Endothelial cell of hepatic sinusoid (primary cell): Measurements from ENCODE around the gene PLTP.
"Not testable (repeated sequence)": the region's sequence is repeated elsewhere in the genome, so short reads cannot be mapped to it uniquely, and the experiment has no call there.

Experiments
- in situ Hi-C: cut with HindIII; loops from 2 replicates; pipeline ENCODE4 v1.10.0; 2017; ENCODE audit warnings: low sequenced_read_pairs

Gene PLTP

DNA sequence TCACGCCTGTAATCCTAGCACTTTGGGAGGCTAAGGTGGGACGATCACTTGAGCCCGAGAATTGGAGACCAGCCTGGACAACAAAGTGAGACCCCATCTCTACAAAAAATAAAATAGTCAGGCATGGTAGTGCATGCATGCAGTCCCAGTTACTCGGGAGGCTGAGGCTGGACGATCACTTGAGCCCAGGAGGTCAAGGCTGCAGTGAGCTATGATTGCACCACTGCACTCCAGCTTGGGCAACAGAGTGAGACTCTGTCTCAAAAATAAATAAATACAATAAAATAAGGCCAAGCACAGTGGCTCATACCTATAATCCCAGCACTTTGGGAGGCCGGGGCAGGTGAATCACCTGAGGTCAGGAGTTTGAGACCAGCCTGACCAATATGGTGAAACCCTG, 10.6 kb downstream of the PLTP start:
- in situ Hi-C loops = not testable (repeated sequence)

- in situ Hi-C loops = no loop called here
Observed at GRCh38 chr20:45899046-45899835, 12.7 kb downstream of the PLTP start.

DNA sequence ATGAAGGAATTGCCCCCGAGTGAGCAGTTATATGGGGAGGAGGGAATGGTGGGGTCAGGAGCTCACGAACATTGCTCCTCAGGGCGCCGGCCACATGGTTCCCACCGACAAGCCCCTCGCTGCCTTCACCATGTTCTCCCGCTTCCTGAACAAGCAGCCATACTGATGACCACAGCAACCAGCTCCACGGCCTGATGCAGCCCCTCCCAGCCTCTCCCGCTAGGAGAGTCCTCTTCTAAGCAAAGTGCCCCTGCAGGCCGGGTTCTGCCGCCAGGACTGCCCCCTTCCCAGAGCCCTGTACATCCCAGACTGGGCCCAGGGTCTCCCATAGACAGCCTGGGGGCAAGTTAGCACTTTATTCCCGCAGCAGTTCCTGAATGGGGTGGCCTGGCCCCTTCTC, 13.7 kb downstream of the PLTP start:
- in situ Hi-C loops = no loop called here

GRCh38 chr20:45897692-45898091, 14.3 kb downstream of the PLTP start:
- in situ Hi-C loops = no loop called here

GRCh38 chr20:45897289-45897688, 14.7 kb downstream of the PLTP start:
- in situ Hi-C loops = no loop called here

DNA sequence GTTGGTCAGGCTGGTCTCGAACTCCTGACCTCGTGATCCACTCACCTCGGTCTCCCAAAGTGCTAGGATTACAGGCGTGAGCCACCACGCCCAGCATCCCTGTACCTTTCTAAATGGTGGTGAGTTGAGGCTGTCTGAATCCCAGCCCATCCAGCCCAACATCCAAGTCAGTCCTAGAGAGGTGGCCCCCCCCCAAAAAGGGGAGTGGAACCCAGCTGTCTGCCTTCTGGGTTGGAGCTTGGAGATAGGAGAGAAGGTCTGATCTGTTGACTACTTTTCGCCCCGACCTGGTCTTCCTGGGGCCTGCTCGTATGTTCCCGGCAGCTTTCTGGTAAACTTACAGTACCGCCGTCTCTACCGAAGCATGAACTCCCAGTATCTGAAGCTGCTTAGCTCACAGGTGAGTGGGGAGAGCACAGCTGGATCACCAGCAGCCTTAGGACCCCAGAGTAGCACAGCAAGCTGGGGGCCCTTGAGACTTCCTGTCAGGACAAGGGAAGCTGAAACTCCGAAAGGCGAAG, 15.3 kb downstream of the PLTP start:
- in situ Hi-C loops = no loop called here

- in situ Hi-C loops = loop anchor here (5.0 kb wide), 1 partner anchor 48 kb away; no protein-coding TSS in a partner anchor
Observed at GRCh38 chr20:45894797-45895196, 17.2 kb downstream of the PLTP start.

DNA sequence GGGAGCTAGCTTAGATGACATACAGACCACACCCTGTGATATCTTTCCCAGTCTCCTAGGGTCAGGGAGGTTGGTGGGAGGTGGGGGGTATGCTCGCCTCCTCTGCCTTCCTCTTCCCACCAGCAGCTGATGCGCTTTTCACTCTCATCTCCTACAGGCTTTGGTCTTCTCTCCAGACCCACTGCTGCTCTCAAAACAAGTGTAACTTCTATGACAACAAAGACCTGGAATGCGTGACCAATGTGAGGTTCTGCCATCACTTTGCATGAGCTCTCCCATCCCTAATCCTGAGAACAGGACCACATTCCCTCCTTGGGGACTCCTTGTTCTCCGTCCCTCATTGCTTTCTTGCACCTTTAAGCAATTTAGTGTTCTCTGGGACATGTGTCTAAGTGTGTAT, 18.1 kb downstream of the PLTP start:
- in situ Hi-C loops = loop anchor here (5.0 kb wide), 1 partner anchor 48 kb away; no protein-coding TSS in a partner anchor

GRCh38 chr20:45892828-45893500, 19.0 kb downstream of the PLTP start:
- in situ Hi-C loops = loop anchor here (5.0 kb wide), 1 partner anchor 49 kb away; no protein-coding TSS in a partner anchor

GRCh38 chr20:45892049-45892825, 19.7 kb downstream of the PLTP start:
- in situ Hi-C loops = loop anchor here (5.0 kb wide), 1 partner anchor 50 kb away; no protein-coding TSS in a partner anchor

- in situ Hi-C loops = loop anchor here (5.0 kb wide), 1 partner anchor 51 kb away; no protein-coding TSS in a partner anchor
Observed at GRCh38 chr20:45890985-45891983, 20.7 kb downstream of the PLTP start, which contains the start of the genes CTSA and NEURL2. Gene CTSA, plus strand, starts transcription at chr20:45891335. Its CDS starts 234 bp downstream, at chr20:45891569. Gene NEURL2, minus strand, starts transcription at chr20:45891208. Its CDS starts 217 bp downstream, at chr20:45890991.

GRCh38 chr20:45890077-45890984, 21.6 kb downstream of the PLTP start:
- in situ Hi-C loops = loop anchor here (5.0 kb wide), 1 partner anchor 52 kb away; no protein-coding TSS in a partner anchor

- in situ Hi-C loops = no loop called here
Observed at GRCh38 chr20:45888681-45889080, 23.3 kb downstream of the PLTP start.

GRCh38 chr20:45887346-45887715, 24.6 kb downstream of the PLTP start, which contains the start of gene SPATA25:
Gene SPATA25, minus strand, starts transcription at chr20:45887622. Its CDS starts 32 bp downstream, at chr20:45887590.
- in situ Hi-C loops = no loop called here

- in situ Hi-C loops = no loop called here
Observed at GRCh38 chr20:45886590-45887345, 25.2 kb downstream of the PLTP start.

GRCh38 chr20:45883100-45883469, 28.9 kb downstream of the PLTP start:
- in situ Hi-C loops = no loop called here

DNA sequence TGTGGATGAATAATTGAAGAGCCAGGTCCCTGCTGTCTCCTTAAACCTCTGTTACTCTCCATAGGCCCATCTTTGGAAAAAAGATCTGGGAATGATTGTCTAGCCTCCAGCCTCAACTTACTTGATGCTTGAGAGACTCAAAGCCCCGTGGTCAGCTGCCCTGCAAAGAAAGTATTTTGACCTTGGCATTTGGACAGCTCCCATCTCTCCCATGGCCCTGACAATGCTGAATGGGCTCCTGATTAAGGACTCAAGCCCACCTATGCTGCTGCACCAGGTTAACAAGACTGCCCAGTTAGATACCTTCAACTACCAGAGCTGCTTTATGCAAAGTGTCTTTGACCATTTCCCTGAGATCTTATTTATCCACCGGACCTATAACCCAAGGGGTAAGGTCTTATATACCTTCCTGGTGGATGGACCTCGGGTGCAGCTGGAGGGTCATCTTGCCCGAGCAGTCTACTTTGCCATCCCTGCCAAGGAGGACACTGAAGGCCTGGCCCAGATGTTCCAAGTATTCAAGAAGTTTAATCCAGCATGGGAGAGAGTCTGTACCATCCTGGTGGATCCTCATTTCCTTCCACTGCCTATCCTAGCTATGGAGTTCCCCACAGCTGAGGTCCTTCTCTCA, 29.4 kb downstream of the PLTP start:
- in situ Hi-C loops = no loop called here
